Activated CD4-positive, alpha-beta T cell treated with anti-CD3 and anti-CD28 coated beads for 36 hours (primary cell): Measurements from ENCODE around the gene UNC13C. TPM values are rescaled to one million over a fixed set of nuclear protein-coding genes. Genes with fewer than 3 reads are reported as not detected.

Source experiments
- ATAC-seq: fragments of 200-7000 bp; cut with Tn5 transposase; one replicate; pipeline ENCODE4 v1.10.0; 2021; ENCODE audit warnings: mild to moderate bottlenecking, moderate library complexity
- CTCF ChIA-PET: fragments of 350-600 bp; sonication (Branson Sonifier 250); formaldehyde crosslinking; loops from one replicate; lab custom pipeline; 2021; ENCODE audit warnings: antibody characterized with exemption; lab: Charles Lee
- POLR2A ChIA-PET: fragments of 350-600 bp; sonication (Branson Sonifier 250); formaldehyde crosslinking; loops from one replicate; lab custom pipeline; 2021; ENCODE audit warnings: antibody characterized with exemption, inconsistent platforms; lab: Charles Lee
- DNase-seq: peaks from one replicate; pipeline ENCODE4 v3.0.0-alpha.2; 2020
- H3K27ac Mint-ChIP-seq: one replicate; pipeline ENCODE4 v1.8.0; 2021; ENCODE audit warnings: mixed read lengths
- H3K27me3 Mint-ChIP-seq: one replicate; pipeline ENCODE4 v1.8.0; 2021; ENCODE audit warnings: mixed read lengths
- H3K36me3 Mint-ChIP-seq: one replicate; pipeline ENCODE4 v1.8.0; 2021; ENCODE audit warnings: low read depth, mixed read lengths
- H3K4me1 Mint-ChIP-seq: one replicate; pipeline ENCODE4 v1.8.0; 2021; ENCODE audit warnings: mixed read lengths
- H3K4me3 Mint-ChIP-seq: one replicate; pipeline ENCODE4 v1.8.0; 2021; ENCODE audit warnings: mild to moderate bottlenecking, moderate library complexity, mixed read lengths
- H3K9me3 Mint-ChIP-seq: one replicate; pipeline ENCODE4 v1.8.0; 2021; ENCODE audit warnings: low read depth, mixed read lengths
- intact Hi-C, 2 experiments: fragments of 100-400 bp; cut with DNase I in 1 of 2; cut with micrococcal nuclease in 1 of 2; formaldehyde crosslinking; loops; one replicate each; pipeline versions ENCODE4 v1.14.2 to v1.15.1; 2022 to 2024; cut with DNase I, micrococcal nuclease
- total RNA-seq, 2 experiments: library from RNA; stranded (reverse); gene quantifications; one replicate each; pipeline ENCODE4 v1.2.3, GENCODE V29; 2021

Gene UNC13C
- total RNA-seq, 2 experiments from 2014 or later: not detected

DNA sequence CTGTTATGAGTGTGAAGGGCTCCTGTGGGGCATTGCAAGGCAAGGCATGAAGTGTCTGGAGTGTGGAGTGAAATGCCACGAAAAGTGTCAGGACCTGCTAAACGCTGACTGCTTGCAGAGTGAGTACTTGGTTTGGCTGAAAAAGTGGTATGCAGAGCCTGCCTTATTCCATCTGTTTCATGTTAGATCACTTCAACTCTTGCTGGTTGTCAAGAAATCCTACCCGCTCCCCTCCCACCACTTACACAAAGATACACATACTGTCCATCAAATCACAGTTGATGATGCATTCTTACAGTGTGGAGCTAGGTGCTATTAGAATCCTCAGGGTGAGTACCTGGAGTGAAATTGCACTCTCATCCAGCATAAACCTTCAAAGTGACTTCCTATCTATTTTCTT, 272.1 kb downstream of the UNC13C start:
- Mint-ChIP-seq H3K4me3 (no peak overlapping the region), H3K36me3 (no peaks in the 10 kb centered on the region), H3K9me3 (no peaks in the 10 kb centered on the region), H3K27ac (no peak overlapping the region), H3K27me3 (no peaks in the 10 kb centered on the region), H3K4me1 (no peaks in the 10 kb centered on the region)
- ChIA-PET CTCF (no interaction called here), POLR2A (no interaction called here)
- intact Hi-C loops: no loop called here
- ATAC-seq: no peak
- DNase-seq: no peak

GRCh38 chr15:54256190-54256589, 277.9 kb downstream of the UNC13C start:
- CTCF ChIA-PET: no interaction called here
- intact Hi-C loops: no loop called here
- no peak for ATAC-seq
- no peaks in the 10 kb centered on the region for H3K36me3 Mint-ChIP-seq
- POLR2A ChIA-PET: no interaction called here
- no peaks in the 10 kb centered on the region for H3K4me1 Mint-ChIP-seq
- DNase-seq: no peak
- no peaks in the 10 kb centered on the region for H3K27me3 Mint-ChIP-seq
- no peaks in the 10 kb centered on the region for H3K9me3 Mint-ChIP-seq
- H3K27ac Mint-ChIP-seq: no peak overlapping the region
- no peak overlapping the region for H3K4me3 Mint-ChIP-seq

- Mint-ChIP-seq H3K27ac (no peak overlapping the region), H3K27me3 (no peaks in the 10 kb centered on the region), H3K4me1 (no peaks in the 10 kb centered on the region), H3K9me3 (no peaks in the 10 kb centered on the region), H3K4me3 (no peak overlapping the region), H3K36me3 (no peaks in the 10 kb centered on the region)
- peak; percentile 8 for DNase-seq
- ATAC-seq: no peak
- intact Hi-C loops: no loop called here
- POLR2A ChIA-PET: no interaction called here
- CTCF ChIA-PET: interaction anchor here (0.7 kb wide), 1 partner anchor 385 kb away, joined by 3 read pairs; no protein-coding TSS in a partner anchor
These were observed 295.7 kb downstream of the UNC13C start for GRCh38 chr15:54273928-54274327.

DNA sequence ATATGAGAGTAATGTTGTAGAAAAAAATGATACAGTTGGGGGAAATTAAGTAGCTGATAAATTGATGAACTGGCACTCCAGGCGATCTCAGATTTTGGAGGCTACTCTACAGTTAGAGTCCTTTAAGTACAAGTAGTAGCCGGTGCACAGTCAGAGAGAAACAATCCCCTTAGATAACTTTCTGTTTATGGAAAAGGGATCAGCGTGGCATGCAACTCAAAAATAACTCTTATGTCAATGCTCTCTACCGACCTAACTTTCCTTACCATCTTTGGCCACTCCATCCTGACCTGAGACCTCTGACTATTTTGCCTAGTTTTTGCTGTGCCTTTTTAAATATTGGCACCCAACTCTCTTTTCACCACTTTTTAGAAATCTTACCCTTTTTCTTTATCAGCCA, 299.6 kb downstream of the UNC13C start:
- H3K9me3 Mint-ChIP-seq: no peaks in the 10 kb centered on the region
- no peaks in the 10 kb centered on the region for H3K27me3 Mint-ChIP-seq
- DNase-seq (no peak), ATAC-seq (no peak)
- no peaks in the 10 kb centered on the region for H3K4me1 Mint-ChIP-seq
- no peaks in the 10 kb centered on the region for H3K36me3 Mint-ChIP-seq
- ChIA-PET CTCF (no interaction called here), POLR2A (no interaction called here)
- no peak overlapping the region for H3K27ac Mint-ChIP-seq
- H3K4me3 Mint-ChIP-seq: no peak overlapping the region
- intact Hi-C loops: no loop called here

DNA sequence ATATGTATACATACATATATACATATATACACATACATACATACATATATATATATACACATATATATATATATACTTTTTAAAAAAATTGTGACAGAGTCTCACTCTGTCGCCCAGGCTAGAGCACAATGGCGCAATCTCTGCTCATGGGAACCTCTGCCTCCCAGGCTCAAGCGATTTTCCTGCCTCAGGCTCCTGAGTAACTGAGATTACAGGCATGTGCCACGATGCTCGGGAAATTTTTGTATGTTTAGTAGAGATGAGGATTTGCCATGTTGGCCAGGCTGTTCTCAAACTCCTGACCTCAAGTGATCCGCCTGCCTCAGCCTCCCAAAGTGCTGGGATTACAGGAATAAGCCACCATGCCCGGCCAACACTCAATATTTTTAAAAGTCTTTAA, 302.5 kb downstream of the UNC13C start:
- Mint-ChIP-seq H3K36me3 (no peaks in the 10 kb centered on the region), H3K27ac (no peak overlapping the region), H3K4me3 (no peak overlapping the region), H3K27me3 (no peaks in the 10 kb centered on the region), H3K4me1 (no peaks in the 10 kb centered on the region), H3K9me3 (no peaks in the 10 kb centered on the region)
- intact Hi-C loops: no loop called here
- DNase-seq (no peak), ATAC-seq (no peak)
- ChIA-PET CTCF (no interaction called here), POLR2A (no interaction called here)

DNA sequence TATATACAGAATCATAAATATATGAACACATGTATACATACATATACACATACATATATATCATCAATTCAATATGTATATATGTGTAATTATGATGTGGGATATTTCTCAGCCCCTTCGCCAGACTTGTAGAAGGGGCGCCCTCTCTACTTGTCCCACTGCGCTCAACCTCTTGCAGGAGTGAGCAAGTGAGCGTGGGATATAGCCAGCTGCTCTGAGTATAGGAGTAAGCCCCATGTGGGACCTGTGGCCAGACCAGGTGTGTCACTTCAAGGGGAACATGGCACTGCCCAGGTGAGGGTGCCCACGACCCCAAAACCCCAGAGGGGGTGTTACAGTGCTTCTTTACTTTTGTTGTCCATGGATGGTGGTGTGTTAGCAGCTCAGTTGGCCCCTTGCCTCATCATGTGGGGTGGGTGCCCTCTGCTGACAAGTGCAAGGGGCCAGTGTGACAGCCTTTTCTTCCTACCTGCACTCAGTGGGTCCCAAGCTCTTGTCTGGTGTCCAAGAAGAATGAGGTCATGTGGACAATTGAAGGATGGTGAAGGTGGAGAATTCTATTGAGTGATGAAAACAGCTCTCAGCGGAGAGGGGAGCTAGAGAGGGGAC, 304.1 kb downstream of the UNC13C start:
- Mint-ChIP-seq H3K27me3 (no peaks in the 10 kb centered on the region), H3K4me3 (no peak overlapping the region), H3K27ac (no peak overlapping the region), H3K9me3 (no peaks in the 10 kb centered on the region), H3K36me3 (no peaks in the 10 kb centered on the region), H3K4me1 (no peaks in the 10 kb centered on the region)
- ChIA-PET CTCF (no interaction called here), POLR2A (no interaction called here)
- DNase-seq (no peak), ATAC-seq (no peak)
- intact Hi-C loops: no loop called here

- Mint-ChIP-seq H3K27ac (no peak overlapping the region), H3K4me1 (no peaks in the 10 kb centered on the region), H3K36me3 (no peaks in the 10 kb centered on the region), H3K27me3 (no peaks in the 10 kb centered on the region), H3K4me3 (no peak overlapping the region), H3K9me3 (no peaks in the 10 kb centered on the region)
- DNase-seq (no peak), ATAC-seq (no peak)
- ChIA-PET POLR2A (no interaction called here), CTCF (no interaction called here)
- intact Hi-C loops: no loop called here
These were observed 309.8 kb downstream of the UNC13C start for GRCh38 chr15:54288049-54288448.

GRCh38 chr15:54289590-54290136, 311.4 kb downstream of the UNC13C start:
- H3K4me1 Mint-ChIP-seq: no peaks in the 10 kb centered on the region
- ATAC-seq (peak; percentile 61), DNase-seq (no peak)
- CTCF ChIA-PET: no interaction called here
- H3K27me3 Mint-ChIP-seq: no peaks in the 10 kb centered on the region
- H3K36me3 Mint-ChIP-seq: no peaks in the 10 kb centered on the region
- H3K4me3 Mint-ChIP-seq: no peak overlapping the region
- no peak overlapping the region for H3K27ac Mint-ChIP-seq
- intact Hi-C loops: no loop called here
- POLR2A ChIA-PET: no interaction called here
- no peaks in the 10 kb centered on the region for H3K9me3 Mint-ChIP-seq

GRCh38 chr15:54298396-54298795, 320.2 kb downstream of the UNC13C start:
- Mint-ChIP-seq H3K27ac (no peak overlapping the region), H3K4me3 (no peak overlapping the region), H3K36me3 (no peaks in the 10 kb centered on the region), H3K9me3 (peaks cover 4% of the 10 kb centered on the region), H3K4me1 (no peaks in the 10 kb centered on the region), H3K27me3 (no peaks in the 10 kb centered on the region)
- CTCF ChIA-PET: no interaction called here
- intact Hi-C loops: no loop called here
- no peak for ATAC-seq
- POLR2A ChIA-PET: no interaction called here
- no peak for DNase-seq

GRCh38 chr15:54304321-54304720, 326.1 kb downstream of the UNC13C start:
- no peaks in the 10 kb centered on the region for H3K27me3 Mint-ChIP-seq
- no peak overlapping the region for H3K4me3 Mint-ChIP-seq
- H3K9me3 Mint-ChIP-seq: peaks cover 4% of the 10 kb centered on the region
- POLR2A ChIA-PET: no interaction called here
- intact Hi-C loops: no loop called here
- H3K4me1 Mint-ChIP-seq: no peaks in the 10 kb centered on the region
- DNase-seq (no peak), ATAC-seq (no peak)
- CTCF ChIA-PET: no interaction called here
- no peak overlapping the region for H3K27ac Mint-ChIP-seq
- H3K36me3 Mint-ChIP-seq: no peaks in the 10 kb centered on the region

GRCh38 chr15:54305138-54305537, 326.9 kb downstream of the UNC13C start:
- CTCF ChIA-PET: no interaction called here
- H3K27ac Mint-ChIP-seq: no peak overlapping the region
- H3K9me3 Mint-ChIP-seq: peaks cover 4% of the 10 kb centered on the region

DNA sequence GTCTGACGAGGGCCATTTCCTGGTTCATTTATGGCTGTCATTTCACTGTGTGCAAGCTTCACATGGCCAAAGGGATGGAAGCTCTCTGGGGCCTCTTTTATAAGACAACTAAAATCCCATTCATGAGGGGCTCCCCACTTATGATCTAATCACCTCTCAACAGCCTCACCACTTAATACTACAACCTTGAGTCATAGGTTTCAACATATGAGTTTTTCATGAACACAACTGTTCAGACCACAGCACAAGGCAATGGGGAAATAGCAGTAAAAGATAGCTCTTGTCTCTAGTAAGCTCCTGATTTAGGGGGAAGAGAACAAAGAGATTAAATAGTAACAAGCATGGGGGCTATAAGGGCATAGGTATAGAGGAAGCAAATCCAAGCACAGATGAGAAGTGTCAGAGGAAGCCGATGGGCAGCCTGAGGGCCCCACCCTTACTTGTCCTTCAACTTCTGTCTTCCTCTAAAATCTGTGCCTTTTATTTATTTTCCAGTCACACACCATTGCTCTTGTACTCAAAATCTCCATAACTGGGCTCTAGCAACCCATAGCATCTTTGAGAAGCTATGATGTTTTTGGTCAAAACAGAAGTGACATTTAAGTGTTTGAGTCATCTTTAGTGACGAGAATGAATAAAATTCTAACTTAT, 329.1 kb downstream of the UNC13C start:
- Mint-ChIP-seq H3K36me3 (no peaks in the 10 kb centered on the region), H3K9me3 (no peaks in the 10 kb centered on the region), H3K4me3 (no peak overlapping the region), H3K4me1 (no peaks in the 10 kb centered on the region), H3K27ac (no peak overlapping the region), H3K27me3 (no peaks in the 10 kb centered on the region)
- CTCF ChIA-PET: no interaction called here
- POLR2A ChIA-PET: no interaction called here
- no peak for DNase-seq
- no peak for ATAC-seq
- intact Hi-C loops: no loop called here

More at GRCh38 chr15:54305138-54305537, 326.9 kb downstream of the UNC13C start:
- intact Hi-C loops: no loop called here
- DNase-seq (no peak), ATAC-seq (no peak)
- POLR2A ChIA-PET: interaction anchor here (0.7 kb wide), 1 partner anchor 133 kb away, joined by 3 read pairs; no protein-coding TSS in a partner anchor
- no peak overlapping the region for H3K4me3 Mint-ChIP-seq
- H3K27me3 Mint-ChIP-seq: no peaks in the 10 kb centered on the region
- H3K36me3 Mint-ChIP-seq: no peaks in the 10 kb centered on the region
- no peaks in the 10 kb centered on the region for H3K4me1 Mint-ChIP-seq
